A549 (cell line): ENCODE data around the gene KIAA1614.

Source experiments
- BHLHE40 ChIP-seq: IDR thresholded peaks from 2 replicates; pipeline ENCODE4 v1.6.1; 2012; ENCODE audit warnings: low read depth, low read length, inconsistent platforms
- FOSB ChIP-seq: fragments of 250-450 bp; sonication (Bioruptor Pico); IDR thresholded peaks from 2 replicates; pipeline ENCODE4 v1.5.0; 2020; ENCODE audit warnings: mild to moderate bottlenecking, moderate library complexity
- FOSL2 ChIP-seq, 2 experiments: fragments of 450-650 bp in 1 of 2; fragments of >200 bp in 1 of 2; sonication (Bioruptor Twin) in 1 of 2; formaldehyde crosslinking; IDR thresholded peaks; 2 replicates each; pipeline versions ENCODE4 v1.5.0 to v1.6.1; 2016 to 2020; ENCODE audit warnings: mild to moderate bottlenecking in 1 of 2, moderate library complexity in 1 of 2
- HEYL ChIP-seq: fragments of 250-450 bp; sonication (Bioruptor Pico); IDR thresholded peaks from 2 replicates; pipeline ENCODE4 v1.8.0; 2021; ENCODE audit warnings: mild to moderate bottlenecking, moderate library complexity
- KDM1A ChIP-seq: fragments of 200-600 bp; sonication (generic); IDR thresholded peaks from 2 replicates; pipeline ENCODE4 v1.6.1; 2016; ENCODE audit warnings: low read depth, mild to moderate bottlenecking
- MYC ChIP-seq: IDR thresholded peaks from 2 replicates; pipeline ENCODE4 v1.6.1; 2012; ENCODE audit warnings: mild to moderate bottlenecking, inconsistent platforms, low read length, improper control_type of control experiment, borderline replicate concordance
- NFE2L2 ChIP-seq: fragments of 150-350 bp; conservative IDR thresholded peaks from 2 replicates; pipeline ENCODE4 v1.6.1; 2014; ENCODE audit warnings: low read length
- NR3C1 ChIP-seq: fragments of >200 bp; sonication (Bioruptor Twin); formaldehyde crosslinking; IDR thresholded peaks from 3 replicates; pipeline ENCODE4 v1.6.1; 2017
- POLR2A ChIP-seq: IDR thresholded peaks from 2 replicates; pipeline ENCODE4 v1.6.1; 2012; ENCODE audit warnings: mild to moderate bottlenecking, low read length
- TF ChIP-seq, protein P1 (sequence below): fragments of >200 bp; sonication (Bioruptor Twin); formaldehyde crosslinking; IDR thresholded peaks from 3 replicates; pipeline ENCODE4 v1.5.1; 2016
- TF ChIP-seq, protein P2 (sequence below): fragments of 200-600 bp; sonication (generic); IDR thresholded peaks from 2 replicates; pipeline ENCODE4 v1.6.1; 2016; ENCODE audit warnings: antibody characterized with exemption, mild to moderate bottlenecking, moderate library complexity
- TF ChIP-seq, protein P3 (sequence below): fragments of >200 bp; sonication (Bioruptor Twin); formaldehyde crosslinking; IDR thresholded peaks from 3 replicates; pipeline ENCODE4 v1.6.1; 2016
- TF ChIP-seq, protein P4 (sequence below): IDR thresholded peaks from 2 replicates; pipeline ENCODE4 v1.6.1; 2012

DNA sequence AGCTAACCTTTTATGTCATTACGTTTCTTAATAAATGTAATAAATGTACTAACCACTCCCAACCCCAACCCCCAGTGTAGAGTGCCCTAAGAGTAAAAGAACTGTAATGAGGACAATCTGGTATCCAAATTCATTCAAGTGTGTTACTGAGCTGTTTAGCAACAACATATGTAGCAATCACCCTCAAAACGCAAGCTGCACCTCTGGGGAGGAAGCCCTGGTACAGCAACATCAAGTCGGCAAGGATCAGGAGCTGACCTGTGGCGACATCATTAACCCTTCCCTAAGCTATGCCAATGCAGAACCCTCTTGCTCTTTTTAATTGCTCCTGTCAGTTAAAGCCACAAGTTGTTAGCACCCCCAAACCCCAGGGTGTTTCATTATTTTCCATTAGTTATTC is 62.9 kb downstream of the KIAA1614 start:
- TF ChIP-seq, protein P1, sequence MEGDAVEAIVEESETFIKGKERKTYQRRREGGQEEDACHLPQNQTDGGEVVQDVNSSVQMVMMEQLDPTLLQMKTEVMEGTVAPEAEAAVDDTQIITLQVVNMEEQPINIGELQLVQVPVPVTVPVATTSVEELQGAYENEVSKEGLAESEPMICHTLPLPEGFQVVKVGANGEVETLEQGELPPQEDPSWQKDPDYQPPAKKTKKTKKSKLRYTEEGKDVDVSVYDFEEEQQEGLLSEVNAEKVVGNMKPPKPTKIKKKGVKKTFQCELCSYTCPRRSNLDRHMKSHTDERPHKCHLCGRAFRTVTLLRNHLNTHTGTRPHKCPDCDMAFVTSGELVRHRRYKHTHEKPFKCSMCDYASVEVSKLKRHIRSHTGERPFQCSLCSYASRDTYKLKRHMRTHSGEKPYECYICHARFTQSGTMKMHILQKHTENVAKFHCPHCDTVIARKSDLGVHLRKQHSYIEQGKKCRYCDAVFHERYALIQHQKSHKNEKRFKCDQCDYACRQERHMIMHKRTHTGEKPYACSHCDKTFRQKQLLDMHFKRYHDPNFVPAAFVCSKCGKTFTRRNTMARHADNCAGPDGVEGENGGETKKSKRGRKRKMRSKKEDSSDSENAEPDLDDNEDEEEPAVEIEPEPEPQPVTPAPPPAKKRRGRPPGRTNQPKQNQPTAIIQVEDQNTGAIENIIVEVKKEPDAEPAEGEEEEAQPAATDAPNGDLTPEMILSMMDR = no peak
- TF ChIP-seq POLR2A = no peak
- no peak for TF ChIP-seq NR3C1
- no peak for TF ChIP-seq KDM1A
- TF ChIP-seq NFE2L2 = no peak
- no peak for TF ChIP-seq BHLHE40
- TF ChIP-seq MYC = no peak
- TF ChIP-seq FOSB (CRISPR knock-in tag) = no peak
- TF ChIP-seq, protein P2, sequence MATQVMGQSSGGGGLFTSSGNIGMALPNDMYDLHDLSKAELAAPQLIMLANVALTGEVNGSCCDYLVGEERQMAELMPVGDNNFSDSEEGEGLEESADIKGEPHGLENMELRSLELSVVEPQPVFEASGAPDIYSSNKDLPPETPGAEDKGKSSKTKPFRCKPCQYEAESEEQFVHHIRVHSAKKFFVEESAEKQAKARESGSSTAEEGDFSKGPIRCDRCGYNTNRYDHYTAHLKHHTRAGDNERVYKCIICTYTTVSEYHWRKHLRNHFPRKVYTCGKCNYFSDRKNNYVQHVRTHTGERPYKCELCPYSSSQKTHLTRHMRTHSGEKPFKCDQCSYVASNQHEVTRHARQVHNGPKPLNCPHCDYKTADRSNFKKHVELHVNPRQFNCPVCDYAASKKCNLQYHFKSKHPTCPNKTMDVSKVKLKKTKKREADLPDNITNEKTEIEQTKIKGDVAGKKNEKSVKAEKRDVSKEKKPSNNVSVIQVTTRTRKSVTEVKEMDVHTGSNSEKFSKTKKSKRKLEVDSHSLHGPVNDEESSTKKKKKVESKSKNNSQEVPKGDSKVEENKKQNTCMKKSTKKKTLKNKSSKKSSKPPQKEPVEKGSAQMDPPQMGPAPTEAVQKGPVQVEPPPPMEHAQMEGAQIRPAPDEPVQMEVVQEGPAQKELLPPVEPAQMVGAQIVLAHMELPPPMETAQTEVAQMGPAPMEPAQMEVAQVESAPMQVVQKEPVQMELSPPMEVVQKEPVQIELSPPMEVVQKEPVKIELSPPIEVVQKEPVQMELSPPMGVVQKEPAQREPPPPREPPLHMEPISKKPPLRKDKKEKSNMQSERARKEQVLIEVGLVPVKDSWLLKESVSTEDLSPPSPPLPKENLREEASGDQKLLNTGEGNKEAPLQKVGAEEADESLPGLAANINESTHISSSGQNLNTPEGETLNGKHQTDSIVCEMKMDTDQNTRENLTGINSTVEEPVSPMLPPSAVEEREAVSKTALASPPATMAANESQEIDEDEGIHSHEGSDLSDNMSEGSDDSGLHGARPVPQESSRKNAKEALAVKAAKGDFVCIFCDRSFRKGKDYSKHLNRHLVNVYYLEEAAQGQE = no peak
- TF ChIP-seq FOSL2 (IDR thresholded peaks at IDR 0.05) = no peak
- TF ChIP-seq FOSL2 (CRISPR knock-in tag; IDR thresholded peaks at IDR 0.05) = no peak
- no peak for TF ChIP-seq HEYL
- TF ChIP-seq, protein P3, sequence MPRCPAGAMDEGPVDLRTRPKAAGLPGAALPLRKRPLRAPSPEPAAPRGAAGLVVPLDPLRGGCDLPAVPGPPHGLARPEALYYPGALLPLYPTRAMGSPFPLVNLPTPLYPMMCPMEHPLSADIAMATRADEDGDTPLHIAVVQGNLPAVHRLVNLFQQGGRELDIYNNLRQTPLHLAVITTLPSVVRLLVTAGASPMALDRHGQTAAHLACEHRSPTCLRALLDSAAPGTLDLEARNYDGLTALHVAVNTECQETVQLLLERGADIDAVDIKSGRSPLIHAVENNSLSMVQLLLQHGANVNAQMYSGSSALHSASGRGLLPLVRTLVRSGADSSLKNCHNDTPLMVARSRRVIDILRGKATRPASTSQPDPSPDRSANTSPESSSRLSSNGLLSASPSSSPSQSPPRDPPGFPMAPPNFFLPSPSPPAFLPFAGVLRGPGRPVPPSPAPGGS = no peak
- TF ChIP-seq, protein P4, sequence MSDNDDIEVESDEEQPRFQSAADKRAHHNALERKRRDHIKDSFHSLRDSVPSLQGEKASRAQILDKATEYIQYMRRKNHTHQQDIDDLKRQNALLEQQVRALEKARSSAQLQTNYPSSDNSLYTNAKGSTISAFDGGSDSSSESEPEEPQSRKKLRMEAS = no peak
